ENCODE results near the gene C12orf50. TPM values are rescaled to one million over a fixed set of nuclear protein-coding genes. Genes with fewer than 3 reads are reported as not detected.
"Not testable (repeated sequence)": the region's sequence is repeated elsewhere in the genome, so short reads cannot be mapped to it uniquely, and the experiment has no call there.

Gene C12orf50
- total RNA-seq, 2 experiments from 2014 or later = not detected

DNA sequence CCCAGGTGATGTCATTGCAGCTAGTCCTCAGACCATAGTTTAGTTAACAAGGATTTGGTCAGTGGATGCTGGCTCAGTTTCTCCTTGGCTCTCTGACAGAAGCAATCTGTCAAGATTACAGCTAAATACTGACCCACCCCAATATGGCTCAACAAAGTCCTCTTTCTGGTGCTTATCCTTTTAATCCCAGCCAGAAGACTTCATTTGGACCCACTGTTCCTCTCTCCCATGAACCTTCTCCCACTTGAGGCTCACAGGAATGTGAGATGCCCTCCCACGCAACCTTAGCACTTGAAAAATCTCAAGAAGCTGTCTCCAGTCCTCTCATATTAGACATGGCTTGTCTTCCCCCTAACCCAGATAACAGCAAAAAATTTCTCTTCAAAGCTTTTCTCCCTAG, 47.7 kb downstream of the C12orf50 start:
- Mint-ChIP-seq H3K9me3 (no peaks in the 10 kb centered on the region), H3K36me3 (no peaks in the 10 kb centered on the region), H3K27me3 (peaks cover 5% of the 10 kb centered on the region), H3K4me1 (ENCODE audit: low read depth) (no peaks in the 10 kb centered on the region), H3K27ac (no peak overlapping the region), H3K4me3 (no peak overlapping the region)
- ChIA-PET CTCF (no interaction called here), POLR2A (no interaction called here)
- intact Hi-C loops (cut with micrococcal nuclease) = no loop called here
- DNase-seq = no peak

DNA sequence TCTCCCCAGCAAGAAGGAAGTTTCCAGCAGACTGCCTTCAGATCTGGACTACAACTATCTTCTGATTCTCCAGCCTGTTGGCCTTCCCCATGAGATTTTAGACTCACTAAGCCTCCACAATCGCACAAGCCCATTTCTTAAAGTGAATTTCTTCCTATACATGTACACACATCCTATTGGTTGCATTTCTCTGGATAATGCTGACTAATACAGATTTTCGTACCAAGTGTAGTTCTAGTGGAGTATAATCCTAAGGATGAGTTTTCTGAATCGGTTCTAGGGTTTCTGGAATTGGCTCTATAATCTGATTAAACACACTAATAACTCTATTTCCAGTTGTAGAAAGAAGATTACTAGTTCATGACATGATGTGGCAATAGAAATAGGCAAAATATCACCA, 53.3 kb downstream of the C12orf50 start:
- peaks cover 7% of the 10 kb centered on the region for H3K27me3 Mint-ChIP-seq
- ChIA-PET CTCF (no interaction called here), POLR2A (no interaction called here)
- H3K9me3 Mint-ChIP-seq = peaks cover 2% of the 10 kb centered on the region
- DNase-seq = no peak
- H3K36me3 Mint-ChIP-seq = no peaks in the 10 kb centered on the region
- intact Hi-C loops (cut with micrococcal nuclease) = no loop called here
- no peak overlapping the region for H3K27ac Mint-ChIP-seq
- H3K4me3 Mint-ChIP-seq = no peak overlapping the region
- H3K4me1 Mint-ChIP-seq (ENCODE audit: low read depth) = no peaks in the 10 kb centered on the region

DNA sequence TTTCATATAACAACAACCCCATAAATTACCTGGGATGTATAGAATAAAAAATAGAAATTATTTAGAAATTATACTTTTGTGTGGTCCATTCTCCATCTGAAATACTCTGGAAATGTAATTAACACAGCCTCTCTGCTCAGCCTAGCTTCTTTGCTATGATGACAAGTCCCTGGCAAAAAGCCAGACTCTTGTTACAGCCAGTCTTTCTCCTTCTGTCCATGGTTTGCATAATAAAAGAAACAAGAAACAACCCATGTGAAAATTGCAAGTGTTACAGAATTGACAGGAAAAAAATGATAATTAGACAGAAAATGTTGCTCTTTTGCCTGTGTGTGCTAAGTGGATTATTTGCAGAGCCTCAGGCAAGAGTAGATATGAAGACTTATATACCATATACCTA, 61.3 kb downstream of the C12orf50 start:
- no peak overlapping the region for H3K27ac Mint-ChIP-seq
- no peak for DNase-seq
- intact Hi-C loops (cut with micrococcal nuclease) = no loop called here
- H3K4me3 Mint-ChIP-seq = no peak overlapping the region
- peaks cover 2% of the 10 kb centered on the region for H3K27me3 Mint-ChIP-seq
- ChIA-PET CTCF (no interaction called here), POLR2A (no interaction called here)
- H3K4me1 Mint-ChIP-seq (ENCODE audit: low read depth) = no peaks in the 10 kb centered on the region
- H3K9me3 Mint-ChIP-seq = no peaks in the 10 kb centered on the region
- H3K36me3 Mint-ChIP-seq = no peaks in the 10 kb centered on the region

DNA sequence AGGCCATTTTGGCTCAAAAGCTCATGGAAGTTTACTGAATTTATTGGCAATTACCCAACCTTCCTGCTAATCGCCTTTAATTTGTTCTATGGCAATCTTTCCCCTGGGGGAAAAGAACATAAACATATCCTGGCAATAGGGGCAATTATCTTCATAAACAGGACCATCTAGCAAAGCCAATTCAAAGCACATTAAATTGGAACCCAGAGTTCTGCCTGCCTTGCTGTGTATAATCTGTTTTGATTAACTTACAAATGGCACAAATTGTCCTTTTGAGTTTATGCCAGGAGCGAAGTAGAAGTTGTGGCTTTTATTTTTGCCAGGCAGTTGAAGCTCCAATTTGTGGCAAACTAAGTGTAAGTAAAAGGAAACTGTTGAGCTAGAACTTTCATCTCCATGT, 68.6 kb downstream of the C12orf50 start:
- no peaks in the 10 kb centered on the region for H3K36me3 Mint-ChIP-seq
- intact Hi-C loops (cut with micrococcal nuclease) = no loop called here
- ChIA-PET POLR2A (no interaction called here), CTCF (no interaction called here)
- no peaks in the 10 kb centered on the region for H3K27me3 Mint-ChIP-seq
- H3K27ac Mint-ChIP-seq = no peak overlapping the region
- H3K4me1 Mint-ChIP-seq (ENCODE audit: low read depth) = no peaks in the 10 kb centered on the region
- H3K9me3 Mint-ChIP-seq = no peaks in the 10 kb centered on the region
- H3K4me3 Mint-ChIP-seq = no peak overlapping the region
- DNase-seq = no peak

DNA sequence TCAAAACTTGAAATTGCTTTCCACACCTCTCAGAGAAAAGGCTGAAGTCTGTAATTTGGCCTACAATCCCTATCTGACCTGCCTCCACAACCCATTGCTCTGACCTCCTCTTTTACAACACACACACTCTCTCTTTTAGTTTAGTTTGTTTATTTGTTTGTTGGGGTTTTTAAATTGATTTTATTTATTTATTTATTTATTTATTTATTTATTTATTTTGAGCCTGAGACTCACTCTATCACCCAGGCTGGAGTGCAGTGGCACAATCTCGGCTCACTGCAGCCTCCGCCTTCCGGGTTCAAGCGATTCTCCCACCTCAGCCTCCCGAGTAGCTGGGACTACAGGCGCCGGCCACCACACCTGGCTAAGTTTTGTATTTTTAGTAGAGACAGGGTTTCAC, 75.2 kb downstream of the C12orf50 start:
- POLR2A ChIA-PET = not testable (repeated sequence)

DNA sequence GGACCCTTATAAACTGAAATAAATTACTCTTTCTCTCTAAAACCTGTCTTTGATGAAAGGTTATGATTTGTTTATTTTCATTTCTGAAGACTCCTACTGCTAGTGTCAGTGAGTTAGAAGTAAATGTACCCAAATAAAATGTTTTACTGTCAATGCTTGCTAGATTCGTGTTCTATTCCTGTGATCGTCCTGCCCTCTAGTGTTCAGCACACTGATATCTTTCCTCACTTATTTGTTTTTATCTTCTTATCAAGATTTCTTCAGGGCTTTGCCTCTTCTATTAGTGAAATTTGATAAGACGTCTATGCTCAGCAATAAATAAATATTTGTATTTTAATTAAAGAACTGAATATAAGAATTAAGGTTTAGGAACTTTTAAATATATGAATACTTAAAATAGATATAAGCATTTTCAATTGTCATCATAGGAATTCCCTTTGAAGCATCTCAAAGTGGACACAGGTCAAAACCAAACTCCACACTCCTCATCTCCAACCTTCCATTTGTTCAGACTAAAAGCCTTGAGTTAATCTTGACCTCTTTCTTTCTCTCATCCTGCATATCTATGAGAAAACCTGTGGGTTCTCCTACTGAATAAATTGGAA, 75.8 kb downstream of the C12orf50 start:
- POLR2A ChIA-PET = no interaction called here
- H3K27ac Mint-ChIP-seq = no peak overlapping the region
- H3K9me3 Mint-ChIP-seq = peaks cover 4% of the 10 kb centered on the region
- no peaks in the 10 kb centered on the region for H3K4me1 Mint-ChIP-seq (ENCODE audit: low read depth)
- no peaks in the 10 kb centered on the region for H3K36me3 Mint-ChIP-seq
- no peak overlapping the region for H3K4me3 Mint-ChIP-seq
- no peaks in the 10 kb centered on the region for H3K27me3 Mint-ChIP-seq
- DNase-seq = no peak
- CTCF ChIA-PET = no interaction called here
- intact Hi-C loops (cut with micrococcal nuclease) = no loop called here

More for the DNA sequence above, 75.2 kb downstream of the C12orf50 start:
- intact Hi-C loops (cut with micrococcal nuclease); H3K27ac Mint-ChIP-seq; H3K9me3 Mint-ChIP-seq; CTCF ChIA-PET; DNase-seq; H3K27me3 Mint-ChIP-seq; H3K4me3 Mint-ChIP-seq; H3K4me1 Mint-ChIP-seq (ENCODE audit: low read depth); H3K36me3 Mint-ChIP-seq: not testable (repeated sequence)

DNA sequence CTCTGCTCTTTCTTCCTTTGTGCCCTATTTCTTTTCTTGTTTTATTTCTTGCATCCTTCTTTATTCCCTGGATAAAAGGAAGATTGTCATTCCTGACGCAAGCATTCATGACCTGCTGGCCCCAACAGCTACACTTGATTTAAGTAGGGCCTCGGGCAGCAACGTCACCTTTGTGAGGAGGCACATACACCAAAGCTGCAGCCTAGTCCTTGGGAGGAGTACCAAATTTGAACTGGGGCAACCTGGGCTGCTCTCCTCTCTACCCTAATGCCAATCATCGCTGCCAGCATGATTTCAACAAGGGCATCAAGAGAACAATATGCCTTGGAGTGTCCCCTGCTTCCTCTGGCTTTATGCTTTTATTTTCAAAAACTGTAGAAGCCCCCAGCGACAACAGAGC, 76.4 kb downstream of the C12orf50 start:
- no peak overlapping the region for H3K4me3 Mint-ChIP-seq

DNA sequence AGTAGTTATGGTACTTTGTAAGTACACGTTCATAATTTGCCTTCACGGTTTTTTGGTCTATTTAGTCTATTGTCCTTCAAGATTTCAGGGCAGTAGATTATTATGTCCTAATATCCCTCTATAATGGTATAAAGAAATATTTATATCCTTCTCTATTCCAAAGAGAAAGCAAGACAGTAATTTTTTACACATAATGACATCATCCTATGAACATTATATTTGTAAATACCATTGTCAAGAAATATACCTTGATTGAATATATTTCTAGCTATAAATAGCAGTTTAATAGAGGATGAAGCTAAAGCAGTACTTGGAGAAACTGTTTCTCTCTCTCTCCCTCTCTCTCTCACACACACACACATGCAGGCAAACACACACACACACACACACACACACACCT, 77.0 kb downstream of the C12orf50 start:
- H3K27me3 Mint-ChIP-seq = no peaks in the 10 kb centered on the region
- H3K27ac Mint-ChIP-seq = no peak overlapping the region
- no peak for DNase-seq
- intact Hi-C loops (cut with micrococcal nuclease) = no loop called here
- H3K9me3 Mint-ChIP-seq = peaks cover 4% of the 10 kb centered on the region
- H3K4me3 Mint-ChIP-seq = no peak overlapping the region
- H3K4me1 Mint-ChIP-seq (ENCODE audit: low read depth) = no peaks in the 10 kb centered on the region
- H3K36me3 Mint-ChIP-seq = no peaks in the 10 kb centered on the region
- ChIA-PET CTCF (no interaction called here), POLR2A (no interaction called here)

More for the DNA sequence above, 76.4 kb downstream of the C12orf50 start:
- CTCF ChIA-PET = no interaction called here
- intact Hi-C loops (cut with micrococcal nuclease) = no loop called here
- Mint-ChIP-seq H3K4me1 (ENCODE audit: low read depth) (no peaks in the 10 kb centered on the region), H3K36me3 (no peaks in the 10 kb centered on the region), H3K9me3 (peaks cover 4% of the 10 kb centered on the region), H3K27me3 (no peaks in the 10 kb centered on the region), H3K27ac (no peak overlapping the region)
- DNase-seq = no peak
- POLR2A ChIA-PET = no interaction called here

DNA sequence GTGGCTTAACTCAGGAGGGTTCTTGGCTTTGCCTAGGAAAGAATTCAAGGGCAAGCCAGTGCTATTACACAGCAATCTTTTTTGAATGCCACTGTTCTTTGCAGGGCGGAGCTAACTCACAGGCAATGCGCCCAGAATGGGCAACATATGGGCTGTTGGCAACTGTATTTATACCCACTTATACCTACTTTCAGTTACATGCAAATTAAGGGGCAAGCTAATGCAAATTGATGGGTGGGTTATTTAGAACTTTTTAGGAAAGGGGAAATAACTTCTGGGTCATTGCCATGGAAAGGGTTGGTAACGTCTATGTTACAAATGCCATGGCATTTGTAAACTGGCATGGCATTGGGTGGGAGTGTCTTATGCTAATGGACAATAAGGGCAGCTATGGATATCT, 85.4 kb downstream of the C12orf50 start:
- Mint-ChIP-seq H3K4me3 (no peak overlapping the region), H3K27ac (no peak overlapping the region), H3K36me3 (no peaks in the 10 kb centered on the region), H3K4me1 (ENCODE audit: low read depth) (no peaks in the 10 kb centered on the region), H3K9me3 (no peaks in the 10 kb centered on the region), H3K27me3 (no peaks in the 10 kb centered on the region)
- POLR2A ChIA-PET = no interaction called here
- DNase-seq = no peak
- CTCF ChIA-PET = no interaction called here
- intact Hi-C loops (cut with micrococcal nuclease) = no loop called here

DNA sequence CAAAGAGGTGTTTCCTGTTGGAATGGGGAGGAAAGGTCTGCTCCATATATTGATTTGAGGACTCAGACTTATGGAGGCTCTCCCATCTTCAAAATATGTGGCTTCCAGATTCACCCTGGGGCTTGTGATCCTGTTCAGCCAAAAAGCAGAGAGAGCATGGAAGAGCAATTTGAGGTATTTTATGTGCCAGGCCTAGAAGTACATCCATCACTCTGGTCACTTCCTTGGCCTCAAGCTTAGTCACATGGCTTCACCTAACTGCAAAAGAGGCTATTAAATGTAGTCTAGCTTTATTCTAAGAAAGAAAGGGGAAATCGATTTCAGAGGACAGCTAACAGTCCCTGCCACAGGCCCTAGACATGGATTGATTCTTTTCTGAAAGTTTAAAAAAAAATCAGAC, 86.2 kb downstream of the C12orf50 start:
- Mint-ChIP-seq H3K27ac (no peak overlapping the region), H3K4me1 (ENCODE audit: low read depth) (no peaks in the 10 kb centered on the region), H3K36me3 (no peaks in the 10 kb centered on the region), H3K27me3 (no peaks in the 10 kb centered on the region), H3K4me3 (no peak overlapping the region), H3K9me3 (no peaks in the 10 kb centered on the region)
- POLR2A ChIA-PET = no interaction called here
- CTCF ChIA-PET = no interaction called here
- intact Hi-C loops (cut with micrococcal nuclease) = no loop called here
- no peak for DNase-seq

DNA sequence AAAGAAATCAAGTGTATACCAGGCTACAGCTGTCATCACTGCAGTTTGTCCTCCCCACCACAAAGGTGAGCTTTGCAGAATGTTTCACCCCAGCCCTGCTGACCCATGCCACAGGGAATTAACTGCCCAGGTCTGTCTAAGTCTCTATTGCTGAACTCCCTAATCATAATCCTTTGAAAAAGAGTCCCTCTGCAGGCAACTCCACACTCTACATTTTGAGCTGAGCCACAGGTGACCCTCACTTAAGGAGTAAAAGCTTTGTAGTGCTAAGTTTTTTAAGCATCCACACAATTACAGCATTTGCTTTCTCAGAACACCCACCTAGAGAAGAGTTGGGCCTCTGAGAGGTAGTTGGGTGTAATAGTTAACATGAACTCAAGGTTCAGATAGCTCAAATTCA, 90.0 kb downstream of the C12orf50 start:
- no peak overlapping the region for H3K27ac Mint-ChIP-seq
- H3K4me3 Mint-ChIP-seq = no peak overlapping the region
- H3K27me3 Mint-ChIP-seq = peaks cover 2% of the 10 kb centered on the region
- H3K36me3 Mint-ChIP-seq = no peaks in the 10 kb centered on the region
- intact Hi-C loops (cut with micrococcal nuclease) = no loop called here
- ChIA-PET POLR2A (no interaction called here), CTCF (no interaction called here)
- no peaks in the 10 kb centered on the region for H3K4me1 Mint-ChIP-seq (ENCODE audit: low read depth)
- DNase-seq = no peak
- peaks cover 7% of the 10 kb centered on the region for H3K9me3 Mint-ChIP-seq

DNA sequence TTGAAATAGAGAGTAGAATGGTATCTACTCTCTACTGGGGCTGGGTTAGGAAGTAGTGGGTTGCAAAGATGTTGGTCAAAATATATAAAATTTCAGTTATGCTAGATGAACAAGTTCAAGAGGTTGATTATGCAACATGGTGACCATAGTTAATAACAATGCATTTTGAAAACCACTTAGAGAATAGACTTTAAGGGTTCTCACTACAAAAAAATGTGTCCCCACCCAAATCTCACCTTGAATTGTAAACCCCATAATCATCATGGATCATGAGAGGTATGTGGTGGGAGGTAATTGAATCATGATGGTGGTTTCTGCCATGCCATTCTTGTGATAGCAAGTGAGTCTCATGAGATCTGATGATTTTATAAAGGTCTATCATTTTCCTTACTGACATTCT, 94.0 kb downstream of the C12orf50 start:
- Mint-ChIP-seq H3K9me3 (peaks cover 7% of the 10 kb centered on the region), H3K4me1 (ENCODE audit: low read depth) (no peaks in the 10 kb centered on the region), H3K27me3 (peaks cover 2% of the 10 kb centered on the region), H3K4me3 (no peak overlapping the region), H3K27ac (no peak overlapping the region), H3K36me3 (no peaks in the 10 kb centered on the region)
- intact Hi-C loops (cut with micrococcal nuclease) = no loop called here
- CTCF ChIA-PET = no interaction called here
- POLR2A ChIA-PET = no interaction called here
- DNase-seq = no peak

DNA sequence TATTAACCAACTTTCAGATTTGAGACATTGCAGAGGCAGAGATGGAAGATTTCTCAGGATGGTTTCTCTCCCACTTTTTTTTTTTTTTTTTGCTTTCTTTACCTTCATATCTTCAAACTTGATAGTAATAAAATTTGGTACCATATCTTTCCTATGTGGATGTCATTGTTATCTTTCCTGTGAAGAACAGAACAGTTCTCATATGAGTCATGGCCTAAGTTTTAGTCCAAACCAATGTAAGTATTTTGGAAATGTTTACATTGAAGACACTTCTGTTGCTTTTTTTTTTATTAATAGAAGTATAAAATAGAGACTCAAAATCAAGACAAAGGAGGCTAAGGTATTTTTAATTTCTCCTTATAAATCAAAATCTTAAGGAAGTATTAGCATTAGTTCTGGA, 95.2 kb downstream of the C12orf50 start:
- H3K36me3 Mint-ChIP-seq = no peaks in the 10 kb centered on the region
- peaks cover 2% of the 10 kb centered on the region for H3K27me3 Mint-ChIP-seq
- intact Hi-C loops (cut with micrococcal nuclease) = no loop called here
- H3K9me3 Mint-ChIP-seq = peaks cover 7% of the 10 kb centered on the region
- no peak overlapping the region for H3K4me3 Mint-ChIP-seq
- CTCF ChIA-PET = no interaction called here
- POLR2A ChIA-PET = no interaction called here
- DNase-seq = no peak
- H3K27ac Mint-ChIP-seq = no peak overlapping the region
- H3K4me1 Mint-ChIP-seq (ENCODE audit: low read depth) = no peaks in the 10 kb centered on the region

DNA sequence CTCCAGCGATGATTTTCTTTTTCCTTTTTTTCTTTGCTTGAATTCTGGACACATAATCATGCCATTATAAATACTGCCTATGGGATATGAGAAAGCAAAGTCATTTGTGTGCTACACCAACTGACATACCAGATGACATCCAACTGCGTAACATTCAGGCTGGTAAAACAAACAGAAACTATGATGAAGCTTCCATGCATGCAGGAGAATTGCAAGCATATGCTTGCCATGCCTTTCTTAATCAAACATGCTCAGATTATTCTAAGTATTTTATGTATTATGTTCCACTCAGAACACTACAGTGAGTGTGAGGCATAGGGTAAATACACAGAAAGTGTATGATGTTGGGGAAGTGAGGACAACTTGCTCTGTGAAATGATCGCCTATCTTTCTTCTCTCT, 97.4 kb downstream of the C12orf50 start:
- Mint-ChIP-seq H3K9me3 (peaks cover 7% of the 10 kb centered on the region), H3K27me3 (peaks cover 2% of the 10 kb centered on the region), H3K4me3 (no peak overlapping the region), H3K36me3 (no peaks in the 10 kb centered on the region), H3K27ac (no peak overlapping the region), H3K4me1 (ENCODE audit: low read depth) (no peaks in the 10 kb centered on the region)
- intact Hi-C loops (cut with micrococcal nuclease) = no loop called here
- no peak for DNase-seq
- POLR2A ChIA-PET = no interaction called here
- CTCF ChIA-PET = no interaction called here
